HG03039 (cell line): ENCODE results near the gene GCLC.
"Not testable (repeated sequence)": the region's sequence is repeated elsewhere in the genome, so short reads cannot be mapped to it uniquely, and the experiment has no call there.

Source experiments
- ATAC-seq: cut with Tn5 transposase; IDR thresholded peaks from one replicate; pipeline ENCODE4 v1.9.1; 2021; ENCODE audit warnings: mild to moderate bottlenecking, moderate library complexity; ENCODE audit not compliant: unreplicated experiment

Gene GCLC

DNA sequence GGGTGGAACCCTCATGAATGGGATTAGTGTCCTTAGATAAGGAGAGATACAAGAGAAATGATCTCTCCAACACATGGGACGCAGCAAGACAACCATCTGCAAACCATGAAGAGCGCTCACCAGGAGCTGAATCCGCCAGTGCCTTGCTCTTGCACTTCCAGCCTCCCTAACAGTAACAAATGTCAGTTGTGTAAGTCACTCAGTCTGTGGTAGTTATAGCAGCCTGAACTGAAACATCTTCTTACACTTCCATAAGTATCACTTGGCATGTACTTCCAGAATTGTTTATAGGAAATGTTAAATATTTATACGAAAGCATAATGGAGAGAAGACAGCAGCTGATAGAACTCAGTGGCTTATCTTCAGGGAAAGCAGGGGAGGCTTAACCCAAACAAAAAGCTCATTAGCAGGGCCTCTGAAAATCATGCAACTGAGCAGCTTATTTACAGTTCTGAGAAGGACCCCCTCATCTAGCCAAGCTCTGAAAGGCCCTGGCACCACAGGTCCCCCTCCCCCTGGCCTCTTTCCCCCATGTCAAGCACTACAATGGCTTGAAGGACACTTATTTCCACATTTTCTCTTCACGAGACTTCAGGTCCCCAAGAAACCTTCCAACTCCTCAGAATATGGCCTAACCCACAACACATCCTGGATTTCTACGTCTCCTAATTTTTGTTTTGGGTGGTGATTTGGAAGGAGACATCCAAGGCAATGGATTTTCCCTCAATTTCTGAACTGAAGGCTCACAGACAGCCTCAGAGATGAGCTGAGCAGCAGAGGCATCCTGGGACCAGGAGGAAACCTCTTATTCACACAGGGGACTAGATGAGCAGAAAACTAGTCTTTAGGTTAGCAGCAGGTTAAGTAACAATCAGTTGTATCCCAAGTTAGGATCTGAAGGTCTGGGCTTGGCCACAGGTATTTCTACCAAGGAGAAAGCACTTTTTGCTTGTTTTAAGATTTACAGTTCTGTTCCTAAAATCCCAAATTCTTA lies 49.1 kb downstream of the GCLC start:
- no peak for ATAC-seq

GRCh38 chr6:53494076-53494475 lies 50.8 kb downstream of the GCLC start:
- no peak for ATAC-seq

- ATAC-seq = no peak
Observed at GRCh38 chr6:53493635-53494025, 51.3 kb downstream of the GCLC start.

- ATAC-seq = no peak
Observed at GRCh38 chr6:53492860-53493634, 51.9 kb downstream of the GCLC start.

GRCh38 chr6:53487080-53487479 lies 57.8 kb downstream of the GCLC start:
- ATAC-seq = no peak

DNA sequence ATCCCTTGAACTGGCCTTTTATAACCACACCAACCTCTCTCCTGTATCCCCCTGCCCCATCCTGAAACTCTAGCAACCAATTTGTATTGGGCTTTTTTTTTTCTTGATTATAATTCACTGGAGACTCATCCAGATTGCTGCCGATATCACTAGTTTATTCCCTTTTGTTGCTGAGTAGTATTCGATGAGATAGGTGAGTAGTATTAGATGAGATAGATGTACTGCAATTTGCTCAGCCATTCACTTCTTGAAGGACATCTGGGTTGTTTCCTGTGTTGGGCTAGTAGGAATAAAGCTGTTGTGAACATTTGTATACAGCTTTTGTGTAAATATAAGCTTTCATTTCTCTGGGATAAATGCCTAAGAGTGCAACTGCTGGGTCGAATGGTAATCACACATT lies 58.2 kb downstream of the GCLC start:
- ATAC-seq = no peak

- ATAC-seq = no peak
Observed at GRCh38 chr6:53484476-53485280, 60.2 kb downstream of the GCLC start.

DNA sequence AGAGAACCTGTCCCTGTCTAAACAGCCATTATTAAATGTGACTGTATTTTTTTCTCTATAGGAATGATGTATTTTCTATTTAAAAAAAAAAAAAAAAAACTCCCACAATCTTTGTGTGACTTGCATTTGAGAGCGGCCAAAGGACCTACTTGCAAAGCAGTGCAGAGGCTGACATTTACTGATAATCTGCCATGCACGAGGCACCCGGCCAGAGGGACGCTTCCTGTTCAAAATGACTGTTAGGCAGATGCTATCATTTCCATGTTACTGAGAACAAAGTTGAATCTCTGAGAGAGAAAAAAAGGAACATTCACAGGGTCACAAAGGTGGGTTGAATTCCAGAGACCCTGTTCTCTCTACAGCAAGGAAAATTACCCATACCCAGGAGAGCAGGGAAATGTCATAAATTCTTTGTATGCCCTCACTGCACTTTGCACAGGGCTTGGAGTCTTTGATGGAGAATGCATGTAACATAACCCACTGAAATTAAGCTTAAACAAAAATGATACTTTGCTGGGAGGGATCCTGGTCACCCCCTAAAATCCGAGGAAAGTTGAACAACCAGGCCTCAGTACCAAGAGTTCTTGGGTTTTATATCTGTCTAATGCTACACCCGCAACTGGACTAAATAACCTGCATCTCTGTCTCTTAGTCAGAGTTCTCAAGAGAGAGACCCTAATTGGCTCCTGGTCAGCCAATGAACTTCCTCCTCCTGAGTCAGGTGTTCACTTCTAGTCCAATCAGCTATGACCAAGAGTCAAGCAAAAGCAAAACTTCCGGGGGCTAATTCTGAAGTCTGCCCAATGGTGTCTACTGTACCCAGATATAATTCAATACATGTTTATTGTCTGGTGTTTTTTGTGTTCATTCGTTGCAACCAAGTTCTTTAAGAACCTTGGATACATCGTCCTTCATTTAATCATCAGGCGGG lies 61.2 kb downstream of the GCLC start:
- no peak for ATAC-seq

- no peak for ATAC-seq
Observed at GRCh38 chr6:53481323-53481722, 63.6 kb downstream of the GCLC start.

DNA sequence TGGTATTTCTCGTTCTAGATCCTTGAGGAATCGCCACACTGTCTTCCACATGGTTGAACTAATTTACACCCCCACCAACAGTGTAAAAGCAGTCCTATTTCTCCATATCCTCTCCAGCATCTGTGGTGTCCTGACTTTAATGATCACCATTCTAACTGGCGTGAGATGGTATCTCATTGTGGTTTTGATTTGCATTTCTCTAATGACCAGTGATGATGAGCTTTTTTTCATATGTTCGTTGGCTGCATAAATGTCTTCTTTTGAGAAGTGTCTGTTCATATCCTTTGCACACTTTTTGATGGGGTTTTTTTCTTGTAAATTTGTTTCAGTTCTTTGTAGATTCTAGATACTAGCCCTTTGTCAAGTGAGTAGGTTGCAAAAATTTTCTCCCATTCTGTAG lies 64.1 kb downstream of the GCLC start:
- not testable (repeated sequence) for ATAC-seq

DNA sequence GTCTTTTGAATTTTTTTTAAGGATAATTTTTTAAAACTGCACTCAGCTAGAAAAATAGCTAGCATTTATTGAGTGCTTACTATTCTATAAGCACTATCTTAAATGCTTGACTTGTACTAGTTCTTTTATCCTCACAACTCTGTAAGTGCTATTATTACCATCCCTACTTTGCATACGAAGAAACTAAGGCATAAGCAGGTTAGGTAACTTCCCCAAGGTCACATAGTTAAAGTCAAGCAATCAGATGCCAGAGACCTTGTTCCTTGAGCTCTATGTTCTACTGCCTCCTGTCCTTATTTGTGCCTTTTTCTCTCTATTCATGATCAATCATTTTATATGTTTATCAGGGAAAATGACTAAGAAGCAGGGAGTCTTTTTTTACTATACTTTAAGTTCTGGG lies 65.0 kb downstream of the GCLC start:
- ATAC-seq = no peak

GRCh38 chr6:53476964-53477363 lies 67.9 kb downstream of the GCLC start:
- ATAC-seq = no peak

DNA sequence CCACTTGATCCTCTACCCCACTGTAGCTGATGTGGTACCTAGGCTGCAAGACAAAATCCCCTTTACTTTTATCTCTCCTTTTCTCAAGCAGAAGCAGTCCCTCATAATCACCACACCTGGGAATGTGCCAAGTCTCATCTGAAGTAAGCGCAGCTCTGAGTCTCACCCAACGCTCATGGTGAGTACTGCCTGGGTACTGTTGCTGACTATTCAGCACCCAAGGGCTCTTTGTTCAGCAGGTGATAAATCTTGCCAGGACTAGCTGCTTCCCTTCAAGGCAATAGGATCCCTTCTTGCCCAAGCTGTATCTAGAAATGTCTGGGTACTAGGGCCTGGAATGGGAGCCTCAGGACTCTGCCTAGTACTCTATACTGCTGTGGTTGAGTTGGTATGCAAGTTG lies 70.9 kb downstream of the GCLC start:
- no peak for ATAC-seq

DNA sequence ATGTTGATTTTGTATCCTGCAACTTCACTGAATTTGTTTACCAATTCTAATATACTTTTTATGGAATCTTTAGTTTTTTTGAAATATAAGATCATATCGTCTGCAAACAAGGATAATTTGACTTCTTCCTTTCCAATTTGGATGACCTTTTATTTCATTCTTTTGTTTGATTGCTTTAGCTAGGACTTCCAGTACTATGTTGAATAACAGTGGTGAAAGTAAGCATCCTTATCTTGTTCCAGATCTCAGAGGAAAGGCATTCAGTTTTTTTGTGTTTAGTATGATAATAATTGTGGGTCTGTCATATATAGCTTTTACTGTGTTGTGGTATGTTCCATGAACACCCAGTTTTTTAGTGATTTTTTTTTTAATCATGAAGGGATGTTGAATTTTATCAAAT lies 75.7 kb downstream of the GCLC start:
- no peak for ATAC-seq

DNA sequence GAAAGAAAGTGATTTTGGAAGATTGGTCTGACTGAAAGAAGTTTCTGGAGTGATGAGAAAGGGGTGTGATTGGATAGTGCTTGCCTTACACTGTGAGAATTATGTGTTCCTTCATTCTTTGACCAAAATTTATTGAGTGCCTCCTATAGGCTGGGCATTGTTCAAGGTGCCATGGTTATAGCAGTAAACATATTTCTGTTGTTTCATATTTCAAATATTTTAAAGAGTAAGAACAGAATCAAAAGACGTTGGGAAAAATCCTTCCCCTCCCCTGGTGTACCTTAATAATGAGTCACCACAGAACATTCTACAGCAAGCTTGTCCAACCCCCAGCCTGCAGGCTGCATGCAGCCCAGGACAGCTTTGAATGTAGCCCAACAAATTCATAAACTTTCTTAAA lies 78.6 kb downstream of the GCLC start:
- no peak for ATAC-seq

DNA sequence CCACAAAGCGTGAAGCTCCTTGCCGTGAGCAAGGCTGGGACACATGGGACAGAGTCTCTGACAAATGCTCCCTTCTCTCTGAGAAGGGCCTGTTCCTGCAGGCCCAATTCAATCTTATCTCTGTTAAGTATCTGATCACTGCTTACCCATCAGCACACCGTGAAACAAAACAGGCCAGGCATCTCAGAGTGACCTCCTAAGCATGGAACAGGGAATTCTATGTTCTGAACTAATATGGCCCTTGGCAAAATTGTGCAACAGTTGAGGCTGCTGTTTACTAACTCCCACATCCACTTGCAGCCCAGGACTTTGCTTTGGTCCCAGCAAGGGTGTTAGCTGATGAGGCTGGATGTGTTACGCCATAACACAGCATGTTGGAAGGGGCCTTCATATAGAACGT lies 79.2 kb downstream of the GCLC start:
- ATAC-seq = no peak

GRCh38 chr6:53464927-53465460 lies 79.9 kb downstream of the GCLC start:
- ATAC-seq = no peak

- no peak for ATAC-seq
Observed at GRCh38 chr6:53464483-53464882, 80.4 kb downstream of the GCLC start.

DNA sequence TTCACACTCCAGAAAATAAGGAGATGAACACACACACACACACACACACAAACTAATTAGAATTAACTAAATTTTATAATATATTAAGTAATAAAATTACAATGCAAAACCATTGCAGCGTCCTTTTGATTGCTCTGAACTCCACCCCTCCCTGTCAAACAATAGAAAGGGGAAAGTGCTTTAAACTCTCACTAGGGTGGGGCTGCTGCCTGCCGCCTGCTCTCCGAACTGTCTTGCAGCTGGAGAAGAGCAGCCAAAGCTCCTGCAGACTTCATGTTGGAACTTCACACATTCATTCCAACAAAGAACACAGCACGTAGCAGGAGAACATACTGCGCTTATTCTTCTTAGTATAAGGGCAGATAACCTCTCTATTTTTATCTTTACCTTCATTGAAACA lies 83.2 kb downstream of the GCLC start:
- ATAC-seq = no peak
